Keratinocyte (primary cell): ENCODE data around the gene ZGPAT. TPM values are rescaled to one million over a fixed set of nuclear protein-coding genes. Genes with fewer than 3 reads are reported as not detected.

Source experiments
- DNase-seq: peaks from one replicate; pipeline ENCODE4 v3.0.0-alpha.2; 2011; ENCODE audit warnings: low read depth, missing footprints, low spot score
- FAIRE-seq: peaks from 2 replicates; lab custom pipeline; 2011; peaks lifted over from hg19 to GRCh38; lab: Jason Lieb, UNC
- H2AFZ ChIP-seq: 2 replicates; pipeline ENCODE4 v1.6.0; 2012; ENCODE audit warnings: low read length, control low read depth, inconsistent platforms; ENCODE audit not compliant: control insufficient read depth
- H3K27ac ChIP-seq: 2 replicates; pipeline ENCODE4 v1.5.1; 2011; ENCODE audit warnings: low read length; ENCODE audit not compliant: control insufficient read depth, insufficient read depth
- H3K27me3 ChIP-seq: 3 replicates; pipeline ENCODE4 v1.6.0; 2011; ENCODE audit warnings: low read length; ENCODE audit not compliant: control insufficient read depth, insufficient read depth; ENCODE audit errors: extremely low read depth
- H3K36me3 ChIP-seq, 2 experiments: 2 replicates in 1 of 2; 3 replicates in 1 of 2; pipeline ENCODE4 v1.5.1; 2011; ENCODE audit warnings: low read length in 2 of 2, mild to moderate bottlenecking in 1 of 2; ENCODE audit not compliant: control insufficient read depth in 2 of 2, insufficient read depth in 2 of 2; ENCODE audit errors: extremely low read depth in 1 of 2
- H3K4me1 ChIP-seq: 3 replicates; pipeline ENCODE4 v1.5.1; 2011; ENCODE audit warnings: low read length; ENCODE audit not compliant: control insufficient read depth, insufficient read depth; ENCODE audit errors: extremely low read depth
- H3K4me2 ChIP-seq: 3 replicates; pipeline ENCODE4 v1.6.0; 2011; ENCODE audit warnings: low read depth, low read length; ENCODE audit not compliant: control insufficient read depth, insufficient read depth; ENCODE audit errors: extremely low read depth
- H3K4me3 ChIP-seq, 3 experiments: fragments of 200-600 bp in 1 of 3; sonication (generic) in 1 of 3; 2 replicates in 2 of 3; 3 replicates in 1 of 3; pipeline ENCODE4 v1.5.1; 2011 to 2016; ENCODE audit warnings: low read length in 3 of 3, mild to moderate bottlenecking in 3 of 3, control low read depth in 2 of 3, inconsistent platforms in 1 of 3, low read depth in 1 of 3, mixed read lengths in 1 of 3, mixed run types in 1 of 3, moderate library complexity in 1 of 3; ENCODE audit not compliant: control insufficient read depth in 2 of 3, insufficient read depth in 2 of 3; ENCODE audit errors: extremely low read depth in 1 of 3
- H3K79me2 ChIP-seq: 2 replicates; pipeline ENCODE4 v1.6.0; 2012; ENCODE audit warnings: low read length; ENCODE audit not compliant: control insufficient read depth, insufficient read depth
- H3K9ac ChIP-seq: 3 replicates; pipeline ENCODE4 v1.6.0; 2011; ENCODE audit warnings: low read length; ENCODE audit not compliant: control insufficient read depth, insufficient read depth; ENCODE audit errors: extremely low read depth
- H3K9me1 ChIP-seq: 3 replicates; pipeline ENCODE4 v1.6.0; 2011; ENCODE audit warnings: low read length; ENCODE audit not compliant: control insufficient read depth, insufficient read depth; ENCODE audit errors: extremely low read depth
- H3K9me3 ChIP-seq: 2 replicates; pipeline ENCODE4 v1.5.1; 2012; ENCODE audit warnings: low read depth, low read length; ENCODE audit not compliant: control insufficient read depth
- H4K20me1 ChIP-seq: 3 replicates; pipeline ENCODE4 v1.6.0; 2011; ENCODE audit warnings: low read length; ENCODE audit not compliant: control insufficient read depth, insufficient read depth; ENCODE audit errors: extremely low read depth
- EZH2 ChIP-seq: IDR thresholded peaks from one replicate; pipeline ENCODE4 v1.6.1; 2012; ENCODE audit warnings: inconsistent platforms, mild to moderate bottlenecking, low read length, moderate library complexity
- dilution Hi-C: fragments of 300-500 bp; cut with MboI; formaldehyde crosslinking; loops from one replicate; pipeline ENCODE4 v1.7.0; 2020; ENCODE audit warnings: low sequenced_read_pairs; ENCODE audit not compliant: extremely low pct_ligation_motif_present
- polyA plus RNA-seq, 5 experiments: library from polyadenylated mRNA; depleted of rRNA in 3 of 5; stranded (reverse) in 3 of 5; stranded (forward) in 1 of 5; unstranded in 1 of 5; fragments of >200 nt; gene quantifications; 1 replicate in 1 of 5; 2 replicates in 3 of 5; 3 replicates in 1 of 5; pipeline versions ENCODE4 v1.2.1 to v1.2.3, GENCODE V29; 2011 to 2012; ENCODE audit warnings: missing spikeins in 2 of 5, low read depth in 1 of 5, low replicate concordance in 1 of 5
- TF ChIP-seq, protein P1 (sequence below), 3 experiments: IDR thresholded peaks in 1 of 3; conservative IDR thresholded peaks in 1 of 3; optimal IDR thresholded peaks in 1 of 3; 2 replicates in 2 of 3; 3 replicates in 1 of 3; pipeline versions ENCODE3 to v1.5.1; 2011; ENCODE audit warnings: low read length in 3 of 3, mild to moderate bottlenecking in 3 of 3, moderate library complexity in 2 of 3, control low read depth in 1 of 3, inconsistent platforms in 1 of 3; ENCODE audit not compliant: insufficient read depth in 2 of 3; ENCODE audit errors: extremely low read depth in 1 of 3

Gene ZGPAT
- polyA plus RNA-seq, 1 donor (not counting 4 experiments of a cell fraction or from before 2014, with no cell fraction given) = 7.8 TPM

DNA sequence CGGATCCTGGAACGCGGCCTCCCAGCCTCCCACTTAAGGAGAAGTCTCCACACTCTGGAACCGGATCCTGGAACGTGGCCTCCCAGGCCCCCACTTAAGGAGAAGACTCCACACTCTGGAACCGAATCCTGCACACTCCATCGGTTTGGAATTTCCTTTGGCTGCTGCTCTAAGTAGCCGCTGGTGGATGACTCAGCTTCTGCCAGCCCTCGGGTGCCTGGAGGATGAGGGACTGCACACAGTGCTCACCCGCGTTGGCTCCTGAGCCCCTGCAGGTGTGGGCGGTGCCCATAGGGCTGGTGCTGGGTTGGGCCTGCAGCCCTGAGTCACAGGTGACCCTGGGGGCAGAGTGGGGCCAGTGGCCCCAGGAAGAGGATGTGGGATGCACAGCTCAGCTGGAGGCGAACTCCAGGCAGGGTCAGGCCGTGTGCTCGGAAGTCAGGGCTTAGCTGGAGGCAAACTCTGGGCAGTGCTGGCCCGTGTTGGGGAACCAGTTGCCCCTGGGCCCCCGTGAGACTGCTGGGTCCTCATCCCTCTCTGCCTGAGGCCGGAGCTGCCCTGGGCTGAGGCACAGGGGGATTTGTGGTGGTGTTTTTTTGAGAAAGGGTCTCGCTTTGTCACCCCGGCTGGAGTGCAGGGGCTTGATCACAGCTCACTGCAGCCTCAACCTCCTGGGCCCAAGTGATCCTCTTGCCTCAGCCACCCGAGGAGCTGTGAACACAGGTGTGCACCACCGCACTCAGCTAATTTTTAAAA lies 25.3 kb upstream of the ZGPAT start:
- Histone ChIP-seq H3K27me3 (no peaks in the 10 kb centered on the region), H3K36me3 (peaks cover 6 to 12% of the 10 kb centered on the region in 2 experiments), H3K27ac (peak overlapping the region; percentile 57), H3K4me3 (peak overlapping the region in 1 of 3 experiments; percentile 40), H3K9me3 (no peaks in the 10 kb centered on the region), H3K79me2 (no peaks in the 10 kb centered on the region), H2AFZ (no peak overlapping the region), H3K9me1 (no peaks in the 10 kb centered on the region), H3K4me1 (peaks cover 31% of the 10 kb centered on the region), H4K20me1 (no peaks in the 10 kb centered on the region), H3K9ac (peak overlapping the region; percentile 28), H3K4me2 (peak overlapping the region; percentile 61)
- dilution Hi-C loops = no loop called here
- TF ChIP-seq, protein P1, sequence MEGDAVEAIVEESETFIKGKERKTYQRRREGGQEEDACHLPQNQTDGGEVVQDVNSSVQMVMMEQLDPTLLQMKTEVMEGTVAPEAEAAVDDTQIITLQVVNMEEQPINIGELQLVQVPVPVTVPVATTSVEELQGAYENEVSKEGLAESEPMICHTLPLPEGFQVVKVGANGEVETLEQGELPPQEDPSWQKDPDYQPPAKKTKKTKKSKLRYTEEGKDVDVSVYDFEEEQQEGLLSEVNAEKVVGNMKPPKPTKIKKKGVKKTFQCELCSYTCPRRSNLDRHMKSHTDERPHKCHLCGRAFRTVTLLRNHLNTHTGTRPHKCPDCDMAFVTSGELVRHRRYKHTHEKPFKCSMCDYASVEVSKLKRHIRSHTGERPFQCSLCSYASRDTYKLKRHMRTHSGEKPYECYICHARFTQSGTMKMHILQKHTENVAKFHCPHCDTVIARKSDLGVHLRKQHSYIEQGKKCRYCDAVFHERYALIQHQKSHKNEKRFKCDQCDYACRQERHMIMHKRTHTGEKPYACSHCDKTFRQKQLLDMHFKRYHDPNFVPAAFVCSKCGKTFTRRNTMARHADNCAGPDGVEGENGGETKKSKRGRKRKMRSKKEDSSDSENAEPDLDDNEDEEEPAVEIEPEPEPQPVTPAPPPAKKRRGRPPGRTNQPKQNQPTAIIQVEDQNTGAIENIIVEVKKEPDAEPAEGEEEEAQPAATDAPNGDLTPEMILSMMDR (optimal IDR thresholded peaks at IDR 0.05 in 1 of 3, IDR thresholded peaks at IDR 0.05 in 1 of 3, conservative IDR thresholded peaks at IDR 0.05 in 1 of 3; ENCODE audit: extremely low read depth in 1 of 3, insufficient read depth in 2 of 3, low read length in 3 of 3) = no peak
- no peak for TF ChIP-seq EZH2
- FAIRE-seq (peak; percentile 99), DNase-seq (peak; percentile 98)

DNA sequence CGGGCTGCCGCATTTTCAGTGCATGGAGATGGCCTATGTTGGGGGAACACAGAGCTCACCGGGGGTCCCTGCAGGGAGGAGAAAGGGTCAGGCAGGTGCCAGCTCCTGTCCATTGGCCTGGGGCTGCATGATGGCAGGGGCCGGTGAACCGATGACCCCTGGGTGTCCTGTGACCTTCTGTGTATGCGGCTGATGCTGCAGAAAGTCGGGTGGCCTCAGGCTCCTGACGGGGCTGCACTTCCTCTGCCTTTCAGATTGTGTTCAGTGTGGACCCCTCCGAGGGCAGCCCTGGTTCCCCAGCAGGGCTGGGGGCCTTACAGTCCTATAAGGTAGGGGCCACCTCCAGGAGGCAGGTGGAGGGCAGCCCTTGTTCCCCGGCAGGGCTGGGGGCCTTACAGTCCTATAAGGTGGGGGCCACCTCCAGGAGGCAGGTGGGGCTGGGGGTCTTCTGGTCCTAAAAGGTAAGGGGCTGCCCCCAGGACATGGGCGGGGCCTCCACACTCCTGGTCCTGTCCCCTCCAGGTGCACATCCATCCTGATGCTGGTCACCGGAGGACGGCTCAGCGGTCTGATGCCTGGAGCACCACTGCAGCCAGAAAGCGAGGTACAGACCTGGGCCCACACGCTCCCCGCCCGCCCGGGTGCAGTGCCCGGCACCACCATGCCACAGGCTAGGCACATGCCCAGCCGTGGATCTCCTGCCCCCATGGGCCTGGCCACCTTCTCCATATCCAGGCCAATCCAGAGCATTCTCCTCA lies 22.4 kb upstream of the ZGPAT start:
- no peaks in the 10 kb centered on the region for H3K79me2 ChIP-seq
- no peak overlapping the region for H2AFZ ChIP-seq
- no peak overlapping the region for H3K4me2 ChIP-seq
- H3K27ac ChIP-seq = no peak overlapping the region
- H3K9ac ChIP-seq = no peak overlapping the region
- H3K36me3 ChIP-seq = peaks cover 0 to 5% of the 10 kb centered on the region in 2 experiments
- H3K4me1 ChIP-seq = peaks cover 31% of the 10 kb centered on the region
- H3K27me3 ChIP-seq = no peaks in the 10 kb centered on the region
- DNase-seq = no peak
- H3K9me1 ChIP-seq = no peaks in the 10 kb centered on the region
- no peaks in the 10 kb centered on the region for H3K9me3 ChIP-seq
- no peak overlapping the region for H3K4me3 ChIP-seq
- FAIRE-seq = no peak
- H4K20me1 ChIP-seq = no peaks in the 10 kb centered on the region
- dilution Hi-C loops = no loop called here
- no peak for TF ChIP-seq EZH2
- TF ChIP-seq, protein P1 (optimal IDR thresholded peaks at IDR 0.05 in 1 of 3, IDR thresholded peaks at IDR 0.05 in 1 of 3, conservative IDR thresholded peaks at IDR 0.05 in 1 of 3; ENCODE audit: extremely low read depth in 1 of 3, insufficient read depth in 2 of 3, low read length in 3 of 3) = no peak
